Astrocyte (in vitro differentiated cells and primary cell): ENCODE measurements around the gene MAML2.

ENCODE experiments used
- CTCF ChIP-seq: IDR thresholded peaks from 2 replicates; pipeline ENCODE4 v1.5.1; 2011; ENCODE audit warnings: low read depth, mild to moderate bottlenecking, inconsistent platforms, low read length, moderate library complexity; ENCODE audit not compliant: insufficient read depth
- EZH2 ChIP-seq: IDR thresholded peaks from 2 replicates; pipeline ENCODE4 v1.6.1; 2012; ENCODE audit warnings: mild to moderate bottlenecking, low read length, inconsistent platforms; ENCODE audit not compliant: insufficient read depth

DNA sequence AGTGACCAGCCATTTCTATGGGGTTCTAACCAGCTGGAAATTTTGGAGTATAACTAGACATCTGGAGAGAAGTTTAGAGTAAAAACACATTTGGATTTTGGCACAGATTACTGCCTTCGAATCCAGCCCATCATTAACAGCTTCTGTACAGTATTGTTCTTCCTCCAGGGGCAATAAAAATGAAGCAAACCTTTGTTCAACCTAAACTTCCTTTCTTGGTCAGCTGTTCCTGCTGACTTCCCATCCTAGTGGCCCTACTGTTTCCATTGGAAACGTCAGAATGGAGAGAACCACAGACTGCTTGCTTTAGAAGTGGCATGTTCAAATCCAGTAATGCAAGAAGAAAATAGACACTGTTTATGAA is 215.4 kb downstream of the MAML2 start:
- TF ChIP-seq CTCF (no peak), EZH2 (no peak)
